GM18867 (cell line): ENCODE measurements around the gene TOLLIP.
"Not testable (repeated sequence)": the region's sequence is repeated elsewhere in the genome, so short reads cannot be mapped to it uniquely, and the experiment has no call there.

ENCODE experiments used
- ATAC-seq: cut with Tn5 transposase; IDR thresholded peaks from one replicate; pipeline ENCODE4 v1.9.1; 2021; ENCODE audit warnings: mild to moderate bottlenecking, moderate library complexity; ENCODE audit not compliant: unreplicated experiment

The TOLLIP gene

GRCh38 chr11:1344056-1344635 lies 34.7 kb upstream of the TOLLIP start:
- no peak for ATAC-seq

GRCh38 chr11:1343391-1344055 lies 34.1 kb upstream of the TOLLIP start:
- no peak for ATAC-seq

GRCh38 chr11:1342946-1343345 lies 33.5 kb upstream of the TOLLIP start:
- no peak for ATAC-seq

- ATAC-seq, result no peak
These were observed 32.6 kb upstream of the TOLLIP start for GRCh38 chr11:1341928-1342524.

- not testable (repeated sequence) for ATAC-seq
These were observed 31.8 kb upstream of the TOLLIP start for GRCh38 chr11:1341226-1341625.

GRCh38 chr11:1340111-1340510 lies 30.7 kb upstream of the TOLLIP start:
- no peak for ATAC-seq

- ATAC-seq, result no peak
These were observed 29.7 kb upstream of the TOLLIP start for GRCh38 chr11:1339066-1339675.

GRCh38 chr11:1338201-1339065 lies 29.0 kb upstream of the TOLLIP start:
- ATAC-seq, result no peak

- no peak for ATAC-seq
These were observed 28.2 kb upstream of the TOLLIP start for GRCh38 chr11:1337647-1338007.

- no peak for ATAC-seq
These were observed 27.6 kb upstream of the TOLLIP start for GRCh38 chr11:1336836-1337646.

- no peak for ATAC-seq
These were observed 26.7 kb upstream of the TOLLIP start for GRCh38 chr11:1335811-1336761.

- ATAC-seq, result no peak
These were observed 25.9 kb upstream of the TOLLIP start for GRCh38 chr11:1335264-1335810.

- no peak for ATAC-seq
These were observed 24.4 kb upstream of the TOLLIP start for GRCh38 chr11:1333860-1334259.

GRCh38 chr11:1333091-1333772 lies 23.8 kb upstream of the TOLLIP start:
- no peak for ATAC-seq

- no peak for ATAC-seq
These were observed 21.0 kb upstream of the TOLLIP start for GRCh38 chr11:1330473-1330872.

GRCh38 chr11:1327064-1327460 lies 17.6 kb upstream of the TOLLIP start:
- ATAC-seq, result no peak

GRCh38 chr11:1326435-1327063 lies 17.1 kb upstream of the TOLLIP start:
- ATAC-seq, result no peak

GRCh38 chr11:1323774-1324173 lies 14.3 kb upstream of the TOLLIP start:
- no peak for ATAC-seq
